Activated T-cell treated with anti-CD3 and anti-CD28 coated beads, Interleukin-2, amount 50 U/mL, for 24 hours (primary cell): ENCODE measurements around the gene ZC3H12C.
A peak's percentile ranks its signal among the peaks of the same experiment; 100 is the strongest.
"Not testable (repeated sequence)": the region's sequence is repeated elsewhere in the genome, so short reads cannot be mapped to it uniquely, and the experiment has no call there.

ENCODE experiments used
- DNase-seq: peaks from one replicate; pipeline ENCODE4 v3.0.0-alpha.2; 2020
- H3K27ac Mint-ChIP-seq: 2 replicates; pipeline ENCODE4 v1.8.0; 2020; ENCODE audit warnings: mild to moderate bottlenecking, mixed read lengths
- H3K27me3 Mint-ChIP-seq: 2 replicates; pipeline ENCODE4 v1.8.0; 2020; ENCODE audit warnings: mixed read lengths
- H3K36me3 Mint-ChIP-seq: 2 replicates; pipeline ENCODE4 v1.8.0; 2020; ENCODE audit warnings: low read depth, mixed read lengths
- H3K4me1 Mint-ChIP-seq: 2 replicates; pipeline ENCODE4 v1.8.0; 2020; ENCODE audit warnings: low read depth, mixed read lengths
- H3K4me3 Mint-ChIP-seq: 2 replicates; pipeline ENCODE4 v1.8.0; 2020; ENCODE audit warnings: mild to moderate bottlenecking, moderate library complexity, mixed read lengths
- H3K9me3 Mint-ChIP-seq: 2 replicates; pipeline ENCODE4 v1.8.0; 2020; ENCODE audit warnings: mixed read lengths

Gene ZC3H12C

DNA sequence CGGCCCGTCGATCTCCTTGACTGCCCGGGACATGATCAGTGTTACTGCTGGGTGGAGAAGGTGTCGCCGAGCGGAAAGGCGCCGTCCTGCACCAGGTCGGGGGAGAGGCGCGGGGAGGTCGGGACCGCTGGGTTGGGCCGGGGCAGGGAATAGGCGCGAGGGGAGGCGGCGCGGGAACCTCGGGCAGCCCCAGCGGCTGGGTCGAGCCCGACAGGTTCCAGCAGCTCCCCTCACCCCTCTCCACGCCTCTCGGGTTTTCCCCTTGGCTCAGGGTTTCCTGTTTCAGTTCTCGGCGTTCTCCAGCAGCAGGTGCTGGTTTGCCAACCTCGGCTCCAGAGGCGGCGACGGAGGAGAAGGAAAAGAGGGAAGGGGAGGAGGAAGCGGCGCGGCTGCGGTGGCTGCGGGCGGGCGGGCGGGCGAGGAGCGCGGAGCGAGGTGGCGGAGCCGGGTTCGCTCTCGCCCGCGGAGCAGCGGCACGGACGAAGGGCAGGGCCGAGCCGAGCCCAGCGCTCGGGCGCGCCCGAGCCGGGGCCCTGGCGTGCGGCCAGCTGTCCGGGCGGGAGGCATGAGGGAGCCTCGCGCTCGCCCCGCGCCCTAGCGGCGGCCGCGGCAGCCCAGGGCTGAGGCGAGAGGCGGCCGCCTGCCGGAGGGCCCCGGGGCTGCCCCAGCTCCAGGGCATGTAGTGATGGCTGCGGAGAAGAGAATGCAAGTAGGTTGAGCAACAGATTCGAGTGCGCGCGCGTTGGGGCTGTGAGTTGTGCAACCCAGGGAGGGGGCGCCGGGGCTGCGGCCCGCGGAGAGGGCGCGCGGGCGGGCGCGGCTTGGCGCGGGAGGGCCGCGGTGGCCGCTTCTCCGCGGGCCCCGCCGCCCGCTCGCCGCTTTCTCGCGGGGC, at the start of gene ZC3H12C:
TSS of gene ZC3H12C (plus strand) at position 878 of the 892 bp plus-strand sequence. CDS start 20 bp downstream, outside the sequence.
- peak within 1 kb of the TSS; percentile 77 for H3K27ac Mint-ChIP-seq
- H3K27me3 Mint-ChIP-seq, result peaks cover 50% of the 10 kb centered on the region
- peaks cover 11% of the 10 kb centered on the region for H3K4me1 Mint-ChIP-seq
- H3K9me3 Mint-ChIP-seq, result no peaks in the 10 kb centered on the region
- H3K36me3 Mint-ChIP-seq, result no peaks in the 10 kb centered on the region
- H3K4me3 Mint-ChIP-seq, result peak within 1 kb of the TSS; percentile 76
- DNase-seq, result peak; percentile 53

DNA sequence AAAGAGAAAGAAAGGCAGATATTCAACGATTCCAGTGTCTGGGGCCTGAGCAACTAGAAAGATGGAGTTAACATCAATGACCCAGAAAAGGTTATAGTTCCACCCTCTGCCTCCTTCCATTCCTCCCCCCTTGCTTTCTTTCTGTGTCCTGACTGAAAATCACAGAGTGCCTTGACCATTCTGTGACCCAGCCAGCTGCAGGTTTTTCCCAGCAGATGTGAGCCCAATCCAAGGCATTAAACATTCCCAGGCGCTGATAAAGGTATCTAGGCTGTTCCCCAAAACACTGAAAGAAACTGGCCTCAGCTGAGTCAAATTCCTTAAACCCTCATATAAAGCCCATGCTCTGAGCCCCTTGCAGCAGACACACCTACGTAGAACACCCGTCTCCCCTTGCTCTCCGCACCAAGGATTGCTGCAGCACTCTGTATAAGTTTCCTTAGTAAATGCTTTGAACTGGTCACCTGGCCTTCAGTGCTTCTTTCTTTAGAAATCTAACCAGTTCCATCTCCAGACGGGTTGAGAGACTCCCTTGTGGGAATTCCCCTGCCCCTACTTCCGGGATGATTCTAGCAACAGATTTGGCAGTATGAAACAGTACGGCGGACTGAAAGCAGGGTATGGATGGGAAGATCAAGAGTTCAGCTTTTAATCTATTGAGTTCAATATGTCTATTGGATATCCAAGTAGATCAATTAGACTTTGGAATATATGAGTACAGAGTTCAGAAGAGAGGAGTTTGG, 48.8 kb upstream of the ZC3H12C start:
- Mint-ChIP-seq H3K4me1 (no peaks in the 10 kb centered on the region), H3K36me3 (no peaks in the 10 kb centered on the region), H3K27me3 (peaks cover 7% of the 10 kb centered on the region), H3K27ac (no peak overlapping the region), H3K4me3 (no peak overlapping the region), H3K9me3 (no peaks in the 10 kb centered on the region)
- DNase-seq, result no peak

DNA sequence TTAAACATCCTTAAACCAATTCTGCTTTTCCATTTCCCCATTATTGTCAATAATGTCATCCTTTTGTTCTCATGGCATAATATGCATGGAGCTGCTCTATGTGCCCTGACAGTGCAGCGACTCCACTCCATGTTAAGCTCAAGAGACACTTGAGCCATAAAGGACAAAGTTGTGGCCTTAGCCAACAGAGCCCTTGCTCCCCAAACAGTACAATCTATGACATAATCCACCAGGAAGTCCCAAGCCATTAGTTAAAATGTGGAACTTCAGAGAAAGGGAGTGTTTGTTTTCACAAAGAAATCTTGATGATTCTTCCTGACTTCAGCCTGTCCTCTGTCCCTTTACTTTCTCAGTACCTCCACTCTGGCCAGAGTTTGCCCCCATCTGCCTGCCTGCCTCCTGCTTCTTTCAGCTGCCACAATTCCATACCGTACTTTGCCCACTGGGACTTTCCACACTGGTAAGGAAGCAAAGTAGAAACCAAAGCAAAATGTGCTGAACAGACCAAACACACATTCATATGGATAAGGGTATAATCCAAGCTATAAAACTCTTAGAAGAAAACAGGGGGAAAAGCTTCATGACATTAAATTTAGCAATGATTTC, 46.3 kb upstream of the ZC3H12C start:
- H3K27ac Mint-ChIP-seq, result no peak overlapping the region
- H3K36me3 Mint-ChIP-seq, result no peaks in the 10 kb centered on the region
- no peak for DNase-seq
- peaks cover under 1% of the 10 kb centered on the region for H3K9me3 Mint-ChIP-seq
- H3K27me3 Mint-ChIP-seq, result peaks cover 6% of the 10 kb centered on the region
- H3K4me3 Mint-ChIP-seq, result no peak overlapping the region
- H3K4me1 Mint-ChIP-seq, result no peaks in the 10 kb centered on the region

DNA sequence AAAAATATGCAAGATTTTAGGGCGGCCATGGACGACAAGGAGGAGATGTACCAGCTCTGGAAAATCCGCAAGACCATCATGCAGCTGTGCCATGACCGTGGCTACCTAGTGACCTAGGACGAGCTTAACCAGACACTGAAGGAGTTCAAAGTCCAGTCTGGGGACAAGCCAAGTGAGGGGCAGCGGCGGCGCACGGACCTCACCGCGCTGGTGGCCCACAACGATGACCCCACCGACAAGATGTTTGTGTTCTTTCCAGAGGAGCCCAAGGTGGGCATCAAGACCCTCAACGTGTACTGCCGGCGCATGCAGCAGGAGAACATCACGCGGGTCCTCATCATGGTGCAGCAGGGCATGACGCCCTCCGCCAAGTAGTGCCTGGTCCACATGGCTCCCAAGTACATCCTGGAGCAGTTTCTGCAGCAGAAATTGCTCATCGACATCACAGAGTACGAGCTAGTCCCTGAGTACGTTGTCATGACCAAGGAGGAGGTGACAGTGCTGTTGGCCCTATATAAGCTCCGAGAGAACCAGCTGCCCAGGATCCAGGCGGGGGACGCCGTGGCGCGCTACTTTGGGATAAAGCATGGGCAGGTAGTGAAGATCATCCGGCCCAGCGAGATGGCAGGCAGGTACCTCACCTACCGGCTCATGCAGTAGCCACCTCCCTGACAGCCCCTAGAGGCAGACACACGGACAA, 43.5 kb upstream of the ZC3H12C start:
- no peaks in the 10 kb centered on the region for H3K36me3 Mint-ChIP-seq

DNA sequence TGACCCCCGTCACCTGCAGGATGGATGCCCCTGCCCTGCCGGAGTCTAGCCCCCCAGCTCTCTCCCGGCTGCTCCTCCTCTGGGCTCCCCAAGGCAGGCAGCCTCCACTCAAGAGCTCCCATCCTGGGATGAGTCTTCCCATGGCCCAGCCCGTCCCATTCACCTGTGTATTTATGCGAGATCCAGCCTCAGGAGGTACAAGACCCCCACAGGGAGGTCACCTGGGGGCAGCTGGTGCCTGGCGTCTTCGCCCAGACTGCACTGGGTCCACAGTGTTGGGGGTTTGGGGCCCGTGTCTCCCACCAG, 43.0 kb upstream of the ZC3H12C start:
- DNase-seq, result no peak
- Mint-ChIP-seq H3K9me3 (peaks cover 16% of the 10 kb centered on the region), H3K4me1 (no peaks in the 10 kb centered on the region), H3K27me3 (no peaks in the 10 kb centered on the region), H3K36me3 (no peaks in the 10 kb centered on the region), H3K4me3 (no peak overlapping the region), H3K27ac (no peak overlapping the region)

More for the DNA sequence above, 43.5 kb upstream of the ZC3H12C start:
- Mint-ChIP-seq H3K4me1 (no peaks in the 10 kb centered on the region), H3K4me3 (no peak overlapping the region), H3K9me3 (peaks cover 16% of the 10 kb centered on the region), H3K27me3 (no peaks in the 10 kb centered on the region), H3K27ac (no peak overlapping the region)
- DNase-seq, result no peak

DNA sequence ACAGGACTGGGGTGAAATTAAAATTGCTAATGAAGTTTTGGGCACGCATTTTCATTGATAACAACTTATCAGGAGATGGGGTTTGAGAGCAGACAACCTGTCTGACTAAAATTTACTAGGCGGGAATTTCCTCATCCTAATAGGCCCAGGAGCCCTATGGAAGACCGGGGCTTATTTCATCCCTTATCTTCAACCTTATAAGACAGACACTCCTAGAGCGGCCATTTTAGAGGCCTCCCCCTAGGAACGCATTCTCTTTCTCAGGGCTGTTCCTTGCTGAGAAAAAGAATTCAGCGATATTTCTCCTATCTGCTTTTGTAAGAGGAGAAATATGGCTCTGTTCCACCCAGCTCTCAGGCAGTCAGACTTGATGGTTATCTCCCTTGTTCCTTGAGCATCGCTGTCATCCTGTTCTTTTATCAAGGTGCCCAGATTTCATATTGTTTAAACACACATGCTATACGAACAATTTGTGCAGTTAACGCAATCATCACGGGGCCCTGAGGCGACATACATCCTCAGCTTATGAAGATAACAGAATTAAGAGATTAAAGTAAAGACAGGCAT, 39.3 kb upstream of the ZC3H12C start:
- Mint-ChIP-seq H3K36me3 (no peaks in the 10 kb centered on the region), H3K9me3 (peaks cover 16% of the 10 kb centered on the region), H3K4me1 (no peaks in the 10 kb centered on the region), H3K27me3 (no peaks in the 10 kb centered on the region), H3K4me3 (no peak overlapping the region), H3K27ac (no peak overlapping the region)
- no peak for DNase-seq

DNA sequence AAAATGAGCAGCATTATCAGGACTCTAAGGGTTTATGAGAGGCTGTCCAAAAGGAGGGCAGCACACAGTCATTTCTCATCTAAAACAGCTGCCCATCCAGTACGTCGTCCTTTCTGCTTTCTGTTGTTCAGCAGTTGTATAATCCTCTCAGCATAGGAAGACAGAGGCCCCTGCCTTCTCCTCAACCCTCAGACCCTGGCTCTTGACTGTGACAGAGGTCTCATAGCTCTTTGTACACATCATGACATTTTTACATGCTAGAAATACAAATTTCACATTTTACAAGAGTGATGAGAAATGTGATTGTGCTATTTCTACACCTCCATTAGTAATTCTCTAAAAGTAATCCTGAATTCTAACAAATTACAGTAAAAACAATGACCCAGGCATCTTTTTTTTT, 36.2 kb upstream of the ZC3H12C start:
- no peak overlapping the region for H3K27ac Mint-ChIP-seq
- H3K9me3 Mint-ChIP-seq, result peaks cover 14% of the 10 kb centered on the region
- H3K4me1 Mint-ChIP-seq, result no peaks in the 10 kb centered on the region
- H3K27me3 Mint-ChIP-seq, result no peaks in the 10 kb centered on the region
- no peak for DNase-seq
- H3K4me3 Mint-ChIP-seq, result no peak overlapping the region
- no peaks in the 10 kb centered on the region for H3K36me3 Mint-ChIP-seq

DNA sequence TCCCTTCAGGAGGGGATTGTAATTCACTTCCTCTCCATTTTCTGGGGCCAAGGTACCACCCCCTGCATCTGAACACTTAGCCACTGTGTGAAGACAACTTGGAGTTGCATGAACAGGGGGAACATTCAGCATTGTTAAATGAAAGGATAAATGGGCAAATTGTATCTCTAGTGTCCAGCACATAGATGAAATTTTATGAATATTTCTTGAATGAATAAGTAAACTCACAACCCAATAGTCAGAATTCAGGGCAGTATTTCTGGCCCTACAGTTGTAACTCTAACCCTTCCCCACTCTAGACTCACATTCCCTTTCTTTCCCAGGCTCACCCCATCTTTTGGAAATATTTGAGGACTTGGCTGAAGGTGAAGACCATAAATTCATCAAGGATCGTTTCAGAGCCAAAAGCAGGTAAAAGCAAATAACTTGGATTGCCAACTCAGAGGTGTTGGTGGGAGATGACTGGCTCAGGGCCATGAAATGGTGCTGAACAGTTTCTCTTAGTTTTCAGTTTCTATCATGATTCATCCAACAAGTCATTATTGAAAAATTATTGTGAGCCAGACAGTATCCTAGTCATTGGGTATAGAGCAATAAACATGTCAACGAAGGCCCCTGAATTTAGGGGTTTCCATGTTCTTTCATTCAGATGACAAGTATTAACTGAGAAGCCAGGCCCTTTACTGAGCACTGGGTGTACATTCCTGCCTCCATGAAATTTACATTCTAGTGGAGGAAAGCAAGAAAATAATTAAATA, 33.3 kb upstream of the ZC3H12C start:
- H3K4me1 Mint-ChIP-seq, result no peaks in the 10 kb centered on the region
- no peaks in the 10 kb centered on the region for H3K36me3 Mint-ChIP-seq
- no peak overlapping the region for H3K27ac Mint-ChIP-seq
- no peaks in the 10 kb centered on the region for H3K9me3 Mint-ChIP-seq
- peaks cover 3% of the 10 kb centered on the region for H3K27me3 Mint-ChIP-seq
- DNase-seq, result no peak
- H3K4me3 Mint-ChIP-seq, result no peak overlapping the region

DNA sequence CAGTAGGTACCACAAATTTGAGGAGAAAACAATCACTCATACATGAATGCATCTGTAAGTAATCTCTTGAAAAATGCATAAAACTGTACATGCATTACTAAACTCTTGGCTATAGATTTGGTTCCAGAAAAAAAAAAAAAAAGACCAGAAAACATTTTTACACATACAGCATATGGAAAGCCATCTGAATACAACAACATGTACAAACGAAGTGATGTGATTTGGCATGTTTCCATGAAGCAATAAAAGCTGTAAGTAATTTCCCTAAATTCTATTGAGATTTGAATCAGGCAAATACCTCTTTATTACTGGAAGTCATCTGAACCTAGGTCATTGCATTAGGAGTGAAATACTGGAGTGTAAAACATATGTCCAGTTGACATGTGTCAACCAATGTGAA, 31.9 kb upstream of the ZC3H12C start:
- Mint-ChIP-seq H3K4me3 (no peak overlapping the region), H3K4me1 (no peaks in the 10 kb centered on the region), H3K27me3 (peaks cover 3% of the 10 kb centered on the region), H3K36me3 (no peaks in the 10 kb centered on the region), H3K9me3 (no peaks in the 10 kb centered on the region), H3K27ac (no peak overlapping the region)
- no peak for DNase-seq

DNA sequence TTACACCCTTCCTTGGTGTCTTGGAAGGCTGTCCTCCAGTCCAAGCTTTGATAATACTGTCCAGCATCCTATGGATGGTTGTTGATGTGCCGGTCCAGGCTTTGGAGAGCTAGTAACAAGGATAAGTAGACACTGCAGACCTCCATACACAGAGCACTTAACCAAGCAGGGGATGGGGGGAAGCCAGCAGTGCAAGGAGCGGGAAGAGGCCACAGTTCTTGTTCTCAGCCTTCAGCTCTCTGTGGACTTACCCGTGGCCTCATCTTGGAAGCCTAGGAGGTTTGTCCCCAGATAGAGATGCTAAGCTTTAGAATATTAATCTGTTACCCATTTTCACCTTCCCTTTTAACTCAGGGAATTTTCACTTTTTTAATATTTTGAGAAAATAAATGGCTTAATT, 30.9 kb upstream of the ZC3H12C start:
- DNase-seq, result no peak
- no peak overlapping the region for H3K27ac Mint-ChIP-seq
- no peaks in the 10 kb centered on the region for H3K36me3 Mint-ChIP-seq
- peaks cover 3% of the 10 kb centered on the region for H3K27me3 Mint-ChIP-seq
- H3K4me1 Mint-ChIP-seq, result no peaks in the 10 kb centered on the region
- H3K4me3 Mint-ChIP-seq, result no peak overlapping the region
- no peaks in the 10 kb centered on the region for H3K9me3 Mint-ChIP-seq

DNA sequence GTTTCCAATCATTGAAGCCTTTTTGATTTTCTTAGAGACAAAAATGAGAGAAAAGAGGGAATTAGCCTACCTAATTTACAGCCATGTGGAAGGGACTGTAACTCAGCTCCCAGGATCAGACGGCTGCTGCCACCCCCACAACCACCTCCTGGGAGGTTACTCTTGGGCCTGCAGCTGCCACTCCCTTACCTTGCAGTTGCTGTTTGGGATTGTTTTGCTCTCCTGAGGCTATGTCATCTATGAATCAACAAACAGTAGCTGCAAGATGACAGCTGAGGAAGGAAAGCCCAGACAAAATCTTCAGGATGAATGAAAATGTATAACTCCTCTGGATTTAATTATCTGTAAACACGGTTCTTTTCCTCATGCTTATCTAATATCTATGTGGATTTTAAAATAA, 28.0 kb upstream of the ZC3H12C start:
- no peak overlapping the region for H3K27ac Mint-ChIP-seq
- no peak overlapping the region for H3K4me3 Mint-ChIP-seq
- no peaks in the 10 kb centered on the region for H3K36me3 Mint-ChIP-seq
- peaks cover 6% of the 10 kb centered on the region for H3K27me3 Mint-ChIP-seq
- DNase-seq, result no peak
- H3K4me1 Mint-ChIP-seq, result no peaks in the 10 kb centered on the region
- no peaks in the 10 kb centered on the region for H3K9me3 Mint-ChIP-seq

DNA sequence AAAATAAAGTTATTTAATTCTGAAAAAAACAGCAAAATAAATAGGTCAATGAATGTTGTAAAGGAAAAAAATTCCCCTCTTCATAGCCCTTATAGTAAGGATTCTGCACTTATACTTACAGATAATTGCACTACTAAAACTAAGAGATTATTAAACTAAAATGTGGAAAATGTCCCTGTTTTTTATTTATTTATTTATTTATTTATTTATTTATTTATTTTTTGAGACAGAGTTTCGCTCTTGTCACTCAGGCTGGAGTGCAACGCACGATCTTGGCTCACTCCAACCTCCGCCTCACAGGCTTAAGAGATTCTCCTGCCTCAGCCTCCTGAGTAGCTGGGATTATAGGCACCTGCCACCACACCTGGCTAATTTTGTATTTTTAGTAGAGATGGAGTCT, 25.2 kb upstream of the ZC3H12C start:
- not testable (repeated sequence) for H3K9me3 Mint-ChIP-seq

DNA sequence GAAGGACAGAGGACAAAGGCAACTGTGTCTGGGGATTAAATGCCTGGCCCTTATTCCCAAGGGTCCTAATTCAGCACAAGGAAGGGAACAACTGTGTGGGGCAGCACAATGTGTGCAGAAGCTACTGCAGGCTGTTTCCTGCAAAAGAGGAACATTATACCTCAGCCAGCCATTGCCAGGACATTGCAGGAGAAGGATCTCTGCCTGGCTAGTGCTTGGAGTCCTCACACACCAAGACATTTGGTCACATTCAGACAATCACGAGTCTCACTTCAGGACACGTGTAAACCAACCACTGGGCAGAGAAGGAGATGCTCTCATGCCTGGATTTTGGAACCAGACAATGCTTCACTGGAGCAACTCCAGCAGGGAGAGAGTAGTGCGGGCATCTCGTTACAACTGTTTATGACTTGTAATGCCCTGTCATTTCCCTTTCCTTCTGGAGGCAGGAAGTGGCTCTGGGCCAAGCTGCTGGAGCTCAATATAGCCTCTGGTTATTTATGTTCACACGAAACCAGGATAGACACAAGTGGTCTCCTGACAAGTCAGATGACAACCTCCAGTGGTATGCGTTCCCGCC, 23.9 kb upstream of the ZC3H12C start:
- H3K27ac Mint-ChIP-seq, result no peak overlapping the region
- H3K36me3 Mint-ChIP-seq, result no peaks in the 10 kb centered on the region
- no peaks in the 10 kb centered on the region for H3K9me3 Mint-ChIP-seq
- no peak for DNase-seq
- peaks cover 24% of the 10 kb centered on the region for H3K27me3 Mint-ChIP-seq
- H3K4me3 Mint-ChIP-seq, result no peak overlapping the region
- no peaks in the 10 kb centered on the region for H3K4me1 Mint-ChIP-seq

More for the DNA sequence above, 25.2 kb upstream of the ZC3H12C start:
- not testable (repeated sequence) for H3K4me3 Mint-ChIP-seq, H3K4me1 Mint-ChIP-seq, DNase-seq, H3K27ac Mint-ChIP-seq, H3K36me3 Mint-ChIP-seq
- peaks cover 18% of the 10 kb centered on the region for H3K27me3 Mint-ChIP-seq
